Melanocyte of skin (primary cell): ENCODE results near the gene CCDC134. TPM values are rescaled to one million over a fixed set of nuclear protein-coding genes. Genes with fewer than 3 reads are reported as not detected.

Experiments used
- total RNA-seq, 2 donors: library from RNA; depleted of rRNA; stranded (reverse); fragments of >200 nt; gene quantifications; 2 replicates each; pipeline ENCODE4 v1.2.3, GENCODE V29; 2012

Gene CCDC134
- 10 to 100 TPM in 1 of 2 donors, 1 to 10 TPM in 1; 9.3 to 17.0 TPM for total RNA-seq

DNA sequence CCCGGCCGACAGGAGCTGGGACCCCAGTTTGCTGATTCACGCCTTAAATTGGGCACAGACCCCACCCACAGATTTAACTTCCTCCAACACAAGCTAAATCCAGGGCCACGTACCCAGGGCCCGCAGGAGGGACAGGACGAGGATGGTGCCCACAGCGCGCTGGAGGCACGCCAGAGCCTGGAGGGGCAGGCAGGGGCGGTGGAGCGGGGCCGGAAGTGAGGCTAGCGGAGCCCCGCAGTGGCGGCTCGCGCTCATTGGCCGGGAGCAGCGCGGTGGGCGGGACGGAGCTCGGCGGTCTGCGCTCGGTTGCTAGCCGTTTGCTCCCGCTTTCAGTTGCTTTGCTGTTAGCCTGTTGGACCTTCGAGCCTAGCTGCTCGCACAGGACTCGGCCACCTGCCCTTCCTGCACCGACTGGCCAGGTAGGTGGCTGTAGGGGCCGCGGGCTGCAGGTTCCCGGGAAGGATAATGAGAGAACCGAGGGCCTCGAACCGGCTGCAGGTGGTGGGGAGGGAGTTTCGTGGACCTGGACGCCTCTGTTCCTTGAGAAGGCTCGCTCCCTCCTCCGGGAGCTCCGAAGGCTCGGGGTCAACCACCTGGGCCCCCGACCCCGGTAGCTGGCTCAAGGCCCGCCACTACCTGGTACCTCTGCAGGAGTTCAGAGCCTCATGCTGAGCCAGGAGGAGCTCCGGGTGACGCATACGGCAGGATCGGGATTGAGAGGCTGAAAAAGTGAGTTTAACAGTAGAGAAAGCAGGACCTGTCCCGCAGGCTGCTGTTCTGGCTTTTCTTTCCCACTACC lies at the start of gene CCDC134:
CCDC134 (plus strand) TSS at position 332 of the 799 bp plus-strand sequence. CDS start 8,212 bp downstream, outside the sequence.

DNA sequence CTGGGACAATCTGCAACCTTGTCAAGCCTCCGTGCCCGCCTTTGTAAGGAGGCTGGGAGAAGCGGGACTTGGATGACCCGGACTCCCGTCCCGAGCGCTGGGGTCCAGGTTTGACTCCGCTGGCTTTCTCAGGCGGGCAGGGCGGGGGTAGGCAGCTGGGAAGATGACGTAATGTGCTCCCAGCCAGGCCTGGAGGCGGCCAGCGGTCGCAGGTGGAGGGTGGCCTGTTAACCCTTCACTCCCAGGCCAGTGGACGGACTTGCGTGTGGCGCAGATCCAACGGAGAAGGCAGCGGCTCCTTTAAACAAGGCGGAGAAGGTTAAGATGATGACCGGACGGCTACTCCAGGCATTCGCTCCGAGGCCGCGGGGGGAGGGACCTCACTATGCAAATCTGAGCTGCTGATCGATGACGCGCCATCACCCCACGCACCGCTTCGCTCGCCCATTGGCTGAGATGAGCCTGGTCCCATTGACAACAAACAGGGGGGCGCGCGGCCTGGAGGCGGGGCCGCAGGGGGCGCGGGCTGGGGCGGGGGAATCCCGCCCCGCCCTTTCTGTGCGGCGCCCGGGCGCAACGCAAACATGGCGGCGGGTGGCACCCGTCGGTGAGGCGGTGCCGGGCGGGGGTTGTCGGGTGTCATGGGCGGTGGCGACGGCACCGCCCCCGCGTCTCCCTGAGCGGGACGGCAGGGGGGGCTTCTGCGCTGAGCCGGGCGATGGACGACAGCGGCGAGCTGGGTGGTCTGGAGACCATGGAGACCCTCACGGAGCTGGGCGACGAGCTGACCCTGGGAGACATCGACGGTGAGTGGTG lies 32.3 kb downstream of the CCDC134 start, which contains the start of gene SREBF2:
SREBF2 (plus strand) TSS at position 553 of the 816 bp plus-strand sequence; CDS start at position 719, 166 bp downstream.

Other genes starting within 250 kb of the CCDC134 start
- not detected for gene CSDC2, start 239.7 kb upstream of the CCDC134 start, total RNA-seq
- 10 to 100 TPM; 13.4 to 14.3 TPM for gene PMM1, start 210.8 kb upstream of the CCDC134 start, total RNA-seq
- gene DESI1, start 179.6 kb upstream of the CCDC134 start, total RNA-seq: 10 to 100 TPM; 15.8 to 22.3 TPM
- gene XRCC6, start 179.4 kb upstream of the CCDC134 start, total RNA-seq: 100 to 1,000 TPM; 229 to 327 TPM
- 100 to 1,000 TPM in 1 of 2 donors, 10 to 100 TPM in 1; 76.7 to 111 TPM for gene SNU13, start 111.8 kb upstream of the CCDC134 start, total RNA-seq
- gene MEI1, start 101.2 kb upstream of the CCDC134 start, total RNA-seq: under 1 TPM in 1 of 2 donors, not detected in 1; 0.67 TPM
- gene SREBF2, start 32.4 kb downstream of the CCDC134 start, total RNA-seq: 100 to 1,000 TPM in 1 of 2 donors, 10 to 100 TPM in 1; 89.2 to 110 TPM
- not detected for gene SHISA8, start 114.4 kb downstream of the CCDC134 start, total RNA-seq
- gene TNFRSF13C, start 126.1 kb downstream of the CCDC134 start, total RNA-seq: under 1 TPM; under 0.01 to 0.34 TPM
- gene CENPM, start 146.5 kb downstream of the CCDC134 start, total RNA-seq: 10 to 100 TPM; 24.4 to 47.3 TPM
- gene SEPTIN3, start 168.8 kb downstream of the CCDC134 start, total RNA-seq: 10 to 100 TPM in 1 of 2 donors, 1 to 10 TPM in 1; 4.3 to 18.6 TPM
- 1 to 10 TPM in 1 of 2 donors, under 1 TPM in 1; under 0.01 to 1.0 TPM for gene WBP2NL, start 198.1 kb downstream of the CCDC134 start, total RNA-seq